Measurements from ENCODE around the gene KPNB1.

- TF ChIP-seq MEF2B (IDR thresholded peaks at IDR 0.05; ENCODE audit: partially characterized antibody, poor library complexity, severe bottlenecking) (no peak), HDAC6 (IDR thresholded peaks at IDR 0.05; ENCODE audit: unreplicated experiment) (no peak)
Observed at GRCh38 chr17:47684025-47684424, 34.3 kb downstream of the KPNB1 start.

All from GM12878 (cell line).